GM18502 (cell line): Measurements from ENCODE around the gene CLNS1A.
A peak's percentile ranks its signal among the peaks of the same experiment; 100 is the strongest.
"Not testable (repeated sequence)": the region's sequence is repeated elsewhere in the genome, so short reads cannot be mapped to it uniquely, and the experiment has no call there.

Experiments used
- ATAC-seq: cut with Tn5 transposase; IDR thresholded peaks from one replicate; pipeline ENCODE4 v1.9.1; 2021; ENCODE audit warnings: mild to moderate bottlenecking; ENCODE audit not compliant: unreplicated experiment, poor library complexity

The CLNS1A gene

GRCh38 chr11:77630157-77630710 is 7.4 kb downstream of the CLNS1A start:
- ATAC-seq, result no peak

GRCh38 chr11:77619576-77620198 is 17.9 kb downstream of the CLNS1A start:
- no peak for ATAC-seq

GRCh38 chr11:77617892-77618291 is 19.7 kb downstream of the CLNS1A start:
- no peak for ATAC-seq

- no peak for ATAC-seq
Observed at GRCh38 chr11:77611921-77612320, 25.7 kb downstream of the CLNS1A start.

GRCh38 chr11:77609234-77609633 is 28.4 kb downstream of the CLNS1A start:
- no peak for ATAC-seq

GRCh38 chr11:77604281-77604680 is 33.3 kb downstream of the CLNS1A start:
- no peak for ATAC-seq

- no peak for ATAC-seq
Observed at GRCh38 chr11:77602381-77603088, 35.1 kb downstream of the CLNS1A start.

- no peak for ATAC-seq
Observed at GRCh38 chr11:77598195-77598594, 39.4 kb downstream of the CLNS1A start.

- no peak for ATAC-seq
Observed at GRCh38 chr11:77596626-77597025, 41.0 kb downstream of the CLNS1A start.

GRCh38 chr11:77593883-77594282 is 43.7 kb downstream of the CLNS1A start:
- ATAC-seq, result no peak

GRCh38 chr11:77592727-77593126 is 44.9 kb downstream of the CLNS1A start:
- no peak for ATAC-seq

- ATAC-seq, result no peak
Observed at GRCh38 chr11:77590194-77590782, 47.3 kb downstream of the CLNS1A start.

- peak; percentile 91 for ATAC-seq
Observed at GRCh38 chr11:77589521-77590193, 47.9 kb downstream of the CLNS1A start, which contains the start of gene AQP11. Gene AQP11 (plus strand): TSS chr11:77589953. CDS start chr11:77589993, 40 bp downstream.

- peak; percentile 31 for ATAC-seq
Observed at GRCh38 chr11:77589181-77589520, 48.4 kb downstream of the CLNS1A start.

- ATAC-seq, result no peak
Observed at GRCh38 chr11:77580712-77581337, 56.8 kb downstream of the CLNS1A start.

- ATAC-seq, result not testable (repeated sequence)
Observed at GRCh38 chr11:77575428-77575827, 62.2 kb downstream of the CLNS1A start.

- ATAC-seq, result not testable (repeated sequence)
Observed at GRCh38 chr11:77570896-77571295, 66.7 kb downstream of the CLNS1A start.

GRCh38 chr11:77569676-77570070 is 67.9 kb downstream of the CLNS1A start:
- ATAC-seq, result no peak

- no peak for ATAC-seq
Observed at GRCh38 chr11:77568916-77569675, 68.5 kb downstream of the CLNS1A start.

GRCh38 chr11:77568306-77568705 is 69.3 kb downstream of the CLNS1A start:
- ATAC-seq, result no peak
